Measurements from ENCODE around the gene CYP2U1. TPM values are rescaled to one million over a fixed set of nuclear protein-coding genes. Genes with fewer than 3 reads are reported as not detected.

Gene CYP2U1
- total and polyA plus RNA-seq, 2 of the 8 experiments (the other 6 are each of a cell fraction or from before 2014, with no cell fraction given) = 3.1 to 5.0 TPM

DNA sequence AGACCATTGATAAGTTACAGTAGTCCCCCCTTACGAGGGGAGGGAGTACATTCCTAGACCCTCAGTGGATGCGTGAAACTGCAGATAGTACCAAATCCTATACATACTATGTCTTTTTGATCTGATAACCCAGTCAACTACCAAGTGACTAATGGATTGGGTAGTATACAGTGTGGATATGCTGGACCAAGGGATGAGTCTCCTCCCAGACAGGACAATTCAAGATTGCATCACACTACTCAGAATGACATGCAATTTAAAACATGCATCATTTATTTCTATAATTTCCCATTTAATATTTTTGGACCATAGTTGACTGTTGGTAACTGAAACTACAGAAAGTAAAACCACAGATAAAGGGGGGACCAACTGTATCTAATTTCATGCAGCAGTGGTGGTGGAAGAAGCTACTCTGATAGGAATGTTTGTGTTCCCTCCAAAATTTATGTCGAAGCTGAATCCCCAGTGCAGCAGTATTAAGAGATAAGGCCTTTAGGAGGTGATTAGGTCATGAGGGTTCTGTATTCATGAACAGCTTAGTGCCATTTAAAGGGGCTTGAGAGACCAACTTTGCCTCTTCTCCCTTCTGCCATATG is 70.3 kb downstream of the CYP2U1 start:
- H4K8ac ChIP-seq (ENCODE audit: extremely low read depth, insufficient read depth, low read length) = no peak overlapping the region
- H2AK5ac ChIP-seq (ENCODE audit: low read depth, low read length) = no peak overlapping the region
- H3K14ac ChIP-seq (ENCODE audit: insufficient read length) = no peak overlapping the region
- H3K23me2 ChIP-seq (ENCODE audit: low read depth, low read length) = no peaks in the 10 kb centered on the region
- no peak overlapping the region for H3K23ac ChIP-seq (ENCODE audit: insufficient read length)
- H3K27ac ChIP-seq (ENCODE audit: low read depth, low read length) = no peak overlapping the region
- ChIA-PET CTCF (ENCODE audit: partially characterized antibody) (interaction anchor here (2.4 kb wide), 1 partner anchor 17 kb away, joined by 10 read pairs; no protein-coding TSS in a partner anchor), POLR2A (ENCODE audit: partially characterized antibody) (interaction anchor here (1.0 kb wide), 1 partner anchor 8 kb away, joined by 3 read pairs; no protein-coding TSS in a partner anchor)
- no peak overlapping the region for H2BK5ac ChIP-seq (ENCODE audit: low read depth, low read length)
- H2BK12ac ChIP-seq (ENCODE audit: low read depth, low read length) = no peak overlapping the region
- no peak overlapping the region for H3K4ac ChIP-seq (replicated peaks; ENCODE audit: insufficient read length, low read depth, low read length)
- no peak for DNase-seq (ENCODE audit: low read depth in 1 of 2, low spot score in 2 of 2)
- H2AFZ ChIP-seq (ENCODE audit: low read length) = no peak overlapping the region
- H3K9ac ChIP-seq (replicated peaks in 1 of 4; ENCODE audit: extremely low read depth in 1 of 4, low read depth in 3 of 4, low read length in 3 of 4) = no peak overlapping the region
- peaks cover 3% of the 10 kb centered on the region for H3K79me1 ChIP-seq (ENCODE audit: low read depth, low read length)
- H3K18ac ChIP-seq (ENCODE audit: extremely low read depth, low read length) = no peak overlapping the region
- no peak overlapping the region for H3K4me3 ChIP-seq (ENCODE audit: extremely low read depth in 1 of 4, insufficient read depth in 2 of 4, low read depth in 3 of 4, low read length in 4 of 4)
- no peak overlapping the region for H3K4me2 ChIP-seq (ENCODE audit: insufficient read depth in 1 of 2, low read depth in 2 of 2, low read length in 2 of 2)
- H2BK15ac ChIP-seq (ENCODE audit: low read length) = no peak overlapping the region
- peaks cover 0 to 16% (median 1%) of the 10 kb centered on the region in 4 experiments; a peak in 4 of 8 replicates for H3K36me3 ChIP-seq (ENCODE audit: control insufficient read depth in 2 of 4, insufficient read depth in 4 of 4, low read length in 3 of 4)
- TF ChIP-seq EGR1 (IDR thresholded peaks at IDR 0.05; ENCODE audit: borderline replicate concordance, low read depth, low read length) = no peak
- TF ChIP-seq POLR2A (IDR thresholded peaks at IDR 0.05; ENCODE audit: control extremely low read depth in 1 of 2, low read depth in 2 of 2, low read length in 2 of 2) = no peak
- no peak for TF ChIP-seq RXRA (IDR thresholded peaks at IDR 0.05; ENCODE audit: insufficient read depth, low read depth, low read length)
- no peak for TF ChIP-seq CBX8 (IDR thresholded peaks at IDR 0.05; ENCODE audit: borderline replicate concordance, low read depth, low read length)
- TF ChIP-seq KDM4A (IDR thresholded peaks at IDR 0.05; ENCODE audit: low read depth, low read length, severe bottlenecking) = no peak
- no peak for TF ChIP-seq BCL11A (IDR thresholded peaks at IDR 0.05; ENCODE audit: low read depth in 2 of 2, low read length in 2 of 2)
- TF ChIP-seq GABPA (IDR thresholded peaks at IDR 0.05; ENCODE audit: borderline replicate concordance, insufficient read depth, low read length) = no peak
- no peak for TF ChIP-seq SIRT6 (IDR thresholded peaks at IDR 0.05; ENCODE audit: low read length)
- TF ChIP-seq, protein P1, sequence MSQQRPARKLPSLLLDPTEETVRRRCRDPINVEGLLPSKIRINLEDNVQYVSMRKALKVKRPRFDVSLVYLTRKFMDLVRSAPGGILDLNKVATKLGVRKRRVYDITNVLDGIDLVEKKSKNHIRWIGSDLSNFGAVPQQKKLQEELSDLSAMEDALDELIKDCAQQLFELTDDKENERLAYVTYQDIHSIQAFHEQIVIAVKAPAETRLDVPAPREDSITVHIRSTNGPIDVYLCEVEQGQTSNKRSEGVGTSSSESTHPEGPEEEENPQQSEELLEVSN (IDR thresholded peaks at IDR 0.05) = no peak
- TF ChIP-seq CREB1 (IDR thresholded peaks at IDR 0.05) = no peak
- no peak for TF ChIP-seq RBBP5 (IDR thresholded peaks at IDR 0.05; ENCODE audit: borderline replicate concordance, low read depth, low read length)
- no peak for TF ChIP-seq SP1 (IDR thresholded peaks at IDR 0.05; ENCODE audit: low read depth, low read length)
- peaks cover 0 to 11% (median 2%) of the 10 kb centered on the region in 4 experiments; a peak in 2 of 7 replicates for H3K4me1 ChIP-seq (replicated peaks in 1 of 4; ENCODE audit: control insufficient read depth in 3 of 4, insufficient read depth in 4 of 4, low read length in 3 of 4)
- no peak overlapping the region for H4K91ac ChIP-seq (replicated peaks; ENCODE audit: insufficient read length, low read length)
- H3K9me3 ChIP-seq (ENCODE audit: insufficient read depth in 2 of 2, low read depth in 1 of 2, low read length in 1 of 2) = peaks cover 4 to 10% of the 10 kb centered on the region in 2 experiments; a peak in 1 of 4 replicates
- FAIRE-seq = no peak
- H2BK20ac ChIP-seq (ENCODE audit: low read length) = no peak overlapping the region
- no peaks in the 10 kb centered on the region for H4K20me1 ChIP-seq (replicated peaks in 1 of 2; ENCODE audit: control insufficient read depth in 1 of 2, insufficient read depth in 2 of 2, low read length in 2 of 2)
- no peaks in the 10 kb centered on the region for H3K27me3 ChIP-seq (replicated peaks in 1 of 4; ENCODE audit: control insufficient read depth in 3 of 4, extremely low read depth in 1 of 4, insufficient read depth in 3 of 4, low read length in 3 of 4)
- peaks cover 3 to 14% of the 10 kb centered on the region in 2 experiments; a peak in 3 of 4 replicates for H3K79me2 ChIP-seq (ENCODE audit: control insufficient read depth in 1 of 2, insufficient read depth in 2 of 2, low read length in 2 of 2)
- no peak overlapping the region for H4K5ac ChIP-seq (ENCODE audit: insufficient read length, low read depth, low read length)
- WGBS, 2 experiments (ENCODE audit: extremely low coverage in 1 of 2, insufficient coverage in 1 of 2, insufficient read length in 1 of 2, insufficient replicate concordance in 2 of 2, low coverage in 1 of 2, low lambda C conversion rate in 2 of 2, missing lambda C conversion rate in 1 of 2) = 92% methylated on average over 3 of the region's 3 CpGs; no CpG with 5 or more reads in 1 of the 2 experiments
- H3K56ac ChIP-seq (replicated peaks; ENCODE audit: insufficient read length, low read depth, low read length) = no peak overlapping the region
- no peak overlapping the region for H2BK120ac ChIP-seq (replicated peaks; ENCODE audit: low read depth, low read length)

Measured in H1 (cell line).